Rectal smooth muscle tissue (tissue), 1 donor: ENCODE data around the gene ZSCAN10.
"Not testable (repeated sequence)": the region's sequence is repeated elsewhere in the genome, so short reads cannot be mapped to it uniquely, and the experiment has no call there.

ENCODE experiments used
- H3K27ac ChIP-seq: one replicate; pipeline ENCODE4 v1.7.0; 2013; ENCODE audit warnings: low read depth, low read length, inconsistent platforms
- H3K27me3 ChIP-seq: one replicate; pipeline ENCODE4 v1.7.0; 2013; ENCODE audit warnings: low read length; ENCODE audit not compliant: control insufficient read depth, insufficient read depth
- H3K36me3 ChIP-seq: one replicate; pipeline ENCODE4 v1.7.0; 2013; ENCODE audit warnings: low read length; ENCODE audit not compliant: control insufficient read depth, insufficient read depth
- H3K4me1 ChIP-seq: one replicate; pipeline ENCODE4 v1.7.0; 2013; ENCODE audit warnings: low read length; ENCODE audit not compliant: control insufficient read depth, insufficient read depth
- H3K4me3 ChIP-seq: one replicate; pipeline ENCODE4 v1.7.0; 2013; ENCODE audit warnings: low read length
- H3K9ac ChIP-seq: one replicate; pipeline ENCODE4 v1.7.0; 2013; ENCODE audit warnings: low read length

The ZSCAN10 gene

DNA sequence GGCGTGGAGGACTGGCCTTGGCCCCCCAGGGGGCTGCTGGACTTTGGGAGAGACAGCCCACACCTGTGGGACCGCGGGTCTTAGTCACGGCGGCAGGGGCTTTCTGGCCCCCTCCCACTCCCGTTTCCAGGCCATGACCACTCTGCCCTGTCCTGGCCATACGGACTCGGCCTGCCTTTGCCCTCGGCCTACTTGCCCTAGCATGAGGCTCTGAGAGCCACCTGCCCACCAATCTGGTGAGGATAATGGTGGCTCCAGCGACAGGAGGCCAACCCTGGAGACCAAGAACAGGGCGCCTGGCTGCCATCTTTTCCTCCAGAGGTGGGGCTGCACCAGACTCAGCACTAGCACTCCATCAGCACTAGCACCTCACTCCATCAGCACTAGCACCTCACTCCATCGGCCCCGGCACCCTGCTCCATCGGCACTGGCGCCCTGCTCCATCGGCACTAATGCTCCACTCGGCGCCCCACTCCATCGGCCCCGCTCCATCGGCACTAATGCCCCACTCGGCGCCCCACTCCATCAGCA lies 42.8 kb upstream of the ZSCAN10 start:
- Histone ChIP-seq H3K27ac (no peak overlapping the region), H3K4me3 (no peak overlapping the region), H3K36me3 (peaks cover 11% of the 10 kb centered on the region), H3K9ac (no peak overlapping the region), H3K4me1 (no peaks in the 10 kb centered on the region), H3K27me3 (no peaks in the 10 kb centered on the region)

GRCh38 chr16:3140603-3141427 lies 41.7 kb upstream of the ZSCAN10 start:
- H3K27me3 ChIP-seq, result no peaks in the 10 kb centered on the region
- no peak overlapping the region for H3K4me3 ChIP-seq
- no peak overlapping the region for H3K27ac ChIP-seq
- H3K4me1 ChIP-seq, result peaks cover 2% of the 10 kb centered on the region
- H3K9ac ChIP-seq, result no peak overlapping the region
- H3K36me3 ChIP-seq, result peaks cover 11% of the 10 kb centered on the region

- not testable (repeated sequence) for H3K27ac ChIP-seq, H3K27me3 ChIP-seq, H3K4me1 ChIP-seq, H3K9ac ChIP-seq, H3K4me3 ChIP-seq
- peaks cover 11% of the 10 kb centered on the region for H3K36me3 ChIP-seq
Observed at GRCh38 chr16:3139561-3139960, 40.5 kb upstream of the ZSCAN10 start.

GRCh38 chr16:3138823-3139426 lies 39.8 kb upstream of the ZSCAN10 start:
- H3K9ac ChIP-seq, result no peak overlapping the region

DNA sequence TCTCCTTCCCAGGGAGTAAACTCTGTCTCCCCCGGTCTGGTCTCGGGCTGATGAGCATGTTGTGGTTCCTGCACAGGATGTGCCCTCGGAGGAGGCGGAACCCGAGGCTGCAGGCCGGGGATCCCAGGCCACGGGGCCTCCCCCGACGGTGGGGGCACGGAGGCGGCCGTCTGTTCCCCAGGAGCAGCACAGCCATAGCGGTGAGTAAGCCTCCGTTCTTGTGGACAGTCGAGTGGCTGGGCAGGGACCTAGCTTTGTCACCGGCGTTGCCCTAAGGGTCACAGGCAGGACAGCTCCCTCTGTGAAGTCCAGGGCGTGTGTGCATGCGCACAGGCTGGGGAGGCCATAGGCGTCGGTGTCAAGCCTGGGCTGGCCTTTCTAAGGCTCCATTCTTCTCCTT lies 39.2 kb upstream of the ZSCAN10 start:
- H3K9ac ChIP-seq, result no peak overlapping the region
- H3K27me3 ChIP-seq, result no peaks in the 10 kb centered on the region
- H3K27ac ChIP-seq, result no peak overlapping the region
- H3K4me1 ChIP-seq, result peaks cover 7% of the 10 kb centered on the region
- H3K4me3 ChIP-seq, result no peak overlapping the region
- H3K36me3 ChIP-seq, result peaks cover 11% of the 10 kb centered on the region

More at GRCh38 chr16:3138823-3139426, 39.8 kb upstream of the ZSCAN10 start:
- H3K4me1 ChIP-seq, result peaks cover 7% of the 10 kb centered on the region
- peaks cover 11% of the 10 kb centered on the region for H3K36me3 ChIP-seq
- no peaks in the 10 kb centered on the region for H3K27me3 ChIP-seq
- H3K4me3 ChIP-seq, result no peak overlapping the region
- H3K27ac ChIP-seq, result no peak overlapping the region

GRCh38 chr16:3137267-3137666 lies 38.2 kb upstream of the ZSCAN10 start:
- Histone ChIP-seq H3K27me3 (no peaks in the 10 kb centered on the region), H3K36me3 (peaks cover 7% of the 10 kb centered on the region), H3K27ac (no peak overlapping the region), H3K4me1 (peaks cover 7% of the 10 kb centered on the region), H3K9ac (no peak overlapping the region), H3K4me3 (no peak overlapping the region)

- Histone ChIP-seq H3K9ac (peak overlapping the region; percentile 84), H3K27ac (peak overlapping the region; percentile 86), H3K4me1 (peaks cover 7% of the 10 kb centered on the region), H3K4me3 (peak overlapping the region; percentile 92), H3K27me3 (no peaks in the 10 kb centered on the region), H3K36me3 (peaks cover 3% of the 10 kb centered on the region)
Observed at GRCh38 chr16:3135126-3135715, 36.1 kb upstream of the ZSCAN10 start.

DNA sequence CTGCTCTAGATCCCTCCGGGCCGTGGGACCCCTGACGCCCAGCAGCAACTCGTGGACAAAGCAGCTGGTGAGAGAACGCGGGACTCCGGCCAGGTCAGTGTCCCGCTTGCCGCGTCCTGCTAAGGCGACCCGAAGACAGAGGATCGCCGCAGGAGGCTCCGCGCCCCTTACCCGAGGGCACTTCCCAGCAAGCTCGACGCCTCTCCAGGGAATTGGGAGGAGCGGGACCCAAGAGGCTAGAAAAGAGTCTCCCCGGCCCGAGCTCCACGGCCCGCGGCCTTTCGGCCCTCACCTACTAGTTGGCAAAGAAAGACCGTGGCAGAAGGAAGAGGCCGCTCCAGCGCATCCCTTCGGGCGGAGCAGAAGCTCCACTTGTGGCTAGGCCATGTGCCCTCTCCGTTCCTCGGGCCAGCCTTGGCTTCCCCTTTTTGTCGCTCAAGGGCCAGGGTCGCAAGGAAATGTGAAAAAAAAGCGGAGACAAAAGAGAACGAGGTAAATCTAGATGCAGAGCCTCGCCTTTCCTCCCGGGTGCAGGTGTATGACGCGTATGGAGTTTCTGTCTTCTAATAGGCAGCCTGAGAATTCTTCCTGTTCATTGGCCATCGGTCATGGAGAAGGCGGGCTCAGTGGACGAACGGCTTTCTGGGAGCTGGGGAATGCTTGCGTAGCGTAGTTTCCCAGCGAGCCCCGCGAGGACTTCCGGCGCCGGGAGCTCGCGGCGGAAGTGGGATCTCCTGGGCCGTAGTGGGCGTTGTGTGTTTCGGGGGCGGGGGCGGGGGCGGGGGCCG lies 35.4 kb upstream of the ZSCAN10 start, which contains the start of gene ZNF213:
Gene ZNF213 (plus strand): TSS at position 692 of the 788 bp plus-strand sequence. CDS start 2,252 bp downstream, outside the sequence.
- Histone ChIP-seq H3K4me1 (peaks cover 11% of the 10 kb centered on the region), H3K4me3 (peak within 1 kb of the TSS; percentile 93), H3K27me3 (no peaks in the 10 kb centered on the region), H3K27ac (peak within 1 kb of the TSS; percentile 92), H3K9ac (peak within 1 kb of the TSS; percentile 84), H3K36me3 (peaks cover 3% of the 10 kb centered on the region)

DNA sequence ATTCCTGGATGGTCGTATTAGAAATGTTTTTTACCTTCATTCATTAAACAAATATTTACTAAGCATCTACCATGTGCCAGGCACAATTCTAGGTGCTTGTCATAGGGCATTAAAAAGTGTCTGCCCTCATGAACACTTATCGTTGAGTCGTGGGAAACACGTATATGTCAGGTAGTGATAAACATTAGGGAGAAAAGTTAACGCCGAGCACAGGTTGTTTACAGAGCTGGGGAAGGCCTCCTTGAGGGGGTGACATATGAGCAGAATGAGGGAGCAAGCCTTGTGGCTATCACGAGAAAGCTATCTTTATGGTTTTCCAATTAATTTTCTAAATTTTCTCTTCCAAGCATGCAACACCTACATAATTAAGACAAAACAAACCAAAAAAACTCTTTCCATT lies 34.8 kb upstream of the ZSCAN10 start:
- peaks cover 3% of the 10 kb centered on the region for H3K36me3 ChIP-seq
- peak overlapping the region; percentile 93 for H3K4me3 ChIP-seq
- H3K27me3 ChIP-seq, result no peaks in the 10 kb centered on the region
- H3K4me1 ChIP-seq, result peaks cover 11% of the 10 kb centered on the region
- peak overlapping the region; percentile 82 for H3K9ac ChIP-seq
- peak overlapping the region; percentile 92 for H3K27ac ChIP-seq

- Histone ChIP-seq H3K36me3 (peaks cover 3% of the 10 kb centered on the region), H3K4me3 (no peak overlapping the region), H3K9ac (no peak overlapping the region), H3K27me3 (no peaks in the 10 kb centered on the region), H3K27ac (no peak overlapping the region), H3K4me1 (peaks cover 11% of the 10 kb centered on the region)
Observed at GRCh38 chr16:3131755-3132377, 32.8 kb upstream of the ZSCAN10 start.

GRCh38 chr16:3129137-3130131 lies 30.3 kb upstream of the ZSCAN10 start:
- Histone ChIP-seq H3K9ac (peak overlapping the region; percentile 2), H3K4me3 (peak overlapping the region; percentile 62), H3K4me1 (peaks cover 7% of the 10 kb centered on the region), H3K27ac (peak overlapping the region; percentile 25), H3K27me3 (no peaks in the 10 kb centered on the region), H3K36me3 (peaks cover 3% of the 10 kb centered on the region)
